ENCODE results near the gene KCNH1.

The KCNH1 gene

DNA sequence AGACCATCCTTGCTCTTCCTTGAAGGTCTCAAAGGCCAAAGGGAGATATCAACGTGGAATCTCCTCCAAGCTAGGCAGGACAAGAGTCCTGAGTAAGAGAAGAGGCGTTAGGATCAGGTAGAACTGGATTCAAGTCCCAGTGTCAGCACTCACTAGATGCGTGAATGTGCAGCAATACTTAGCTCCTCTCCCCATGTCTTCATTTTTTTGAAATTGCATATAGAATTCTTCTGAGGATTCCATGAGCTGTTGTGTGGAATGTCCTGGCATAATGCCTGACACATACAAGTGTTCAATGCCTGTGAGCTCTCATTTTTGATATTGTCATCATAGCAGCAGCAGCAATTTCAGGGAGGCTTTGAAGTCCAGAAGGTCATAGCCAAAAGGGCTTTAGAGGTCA lies 333.2 kb downstream of the KCNH1 start:
- DNase-seq (ENCODE audit: low read depth in 2 of 2): peak in 1 of 2 experiments; percentile 0

DNA sequence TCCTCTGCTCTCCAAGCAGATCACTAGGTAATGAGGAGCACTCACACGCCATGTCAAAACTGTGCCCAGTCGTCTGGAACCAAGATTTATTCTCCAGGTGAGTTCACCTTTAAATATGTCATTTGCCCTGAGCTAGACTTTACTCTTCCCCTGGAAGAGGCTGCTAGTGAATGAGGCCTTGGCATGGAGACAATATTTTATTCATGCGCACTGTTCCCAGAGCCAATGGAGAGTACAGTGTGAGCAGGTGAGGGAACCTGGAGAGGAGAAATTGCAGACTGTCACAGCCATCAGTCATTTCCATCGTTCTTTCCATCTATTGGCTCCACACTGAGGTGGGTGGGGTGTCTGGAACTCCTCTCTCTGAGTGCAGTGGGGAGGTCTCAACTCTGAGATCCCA lies 333.6 kb downstream of the KCNH1 start:
- DNase-seq (ENCODE audit: low read depth in 2 of 2): no peak

- no peak for DNase-seq (ENCODE audit: low read depth in 2 of 2)
These were observed 336.5 kb downstream of the KCNH1 start for GRCh38 chr1:210797422-210797821.

GRCh38 chr1:210796421-210796820 lies 337.5 kb downstream of the KCNH1 start:
- no peak for DNase-seq (ENCODE audit: low read depth in 2 of 2)

DNA sequence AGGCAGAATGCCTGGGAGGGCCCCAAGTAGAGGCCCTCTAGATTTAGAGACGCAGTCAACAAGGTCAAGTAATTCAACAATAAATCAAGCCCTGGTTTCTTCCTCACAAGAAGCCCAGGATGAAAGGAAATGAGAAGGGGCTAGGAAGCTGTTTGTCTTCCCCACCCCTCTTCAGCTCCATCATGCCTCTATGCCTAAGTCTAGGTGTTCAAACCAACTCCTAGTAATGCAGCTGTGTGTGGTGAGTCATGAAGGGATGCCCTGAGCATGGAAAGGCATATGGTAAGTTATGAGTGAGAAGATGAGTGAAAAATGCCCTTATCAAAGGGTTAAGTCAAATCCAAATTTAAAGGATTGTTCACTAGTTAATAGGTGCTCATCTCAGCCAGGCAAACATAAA lies 339.5 kb downstream of the KCNH1 start:
- DNase-seq (ENCODE audit: low read depth in 2 of 2): no peak

GRCh38 chr1:210792250-210793102 lies 341.5 kb downstream of the KCNH1 start:
- DNase-seq (ENCODE audit: low read depth in 2 of 2): peak; percentile 33 to 35

- no peak for DNase-seq (ENCODE audit: low read depth in 2 of 2)
These were observed 343.8 kb downstream of the KCNH1 start for GRCh38 chr1:210790196-210790595.

DNA sequence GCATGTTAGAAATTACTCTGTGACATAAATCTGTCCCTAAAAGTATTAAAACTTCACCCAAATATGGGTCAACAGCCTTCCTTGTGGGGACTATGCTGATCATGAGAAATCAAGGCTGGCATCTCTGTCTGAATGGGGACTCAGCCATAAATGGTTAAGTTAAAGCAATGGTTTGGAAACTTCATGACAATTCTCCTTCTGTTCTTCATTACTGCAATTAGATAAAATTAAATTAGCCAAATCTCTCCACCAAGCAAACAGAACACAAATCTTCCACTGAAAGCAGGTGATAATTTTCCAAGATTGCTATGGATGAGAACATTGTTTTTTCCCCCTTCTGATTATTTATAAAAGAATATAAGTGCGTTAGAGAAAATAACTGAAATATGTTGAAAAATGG lies 346.1 kb downstream of the KCNH1 start:
- DNase-seq (ENCODE audit: low read depth in 2 of 2): no peak

DNA sequence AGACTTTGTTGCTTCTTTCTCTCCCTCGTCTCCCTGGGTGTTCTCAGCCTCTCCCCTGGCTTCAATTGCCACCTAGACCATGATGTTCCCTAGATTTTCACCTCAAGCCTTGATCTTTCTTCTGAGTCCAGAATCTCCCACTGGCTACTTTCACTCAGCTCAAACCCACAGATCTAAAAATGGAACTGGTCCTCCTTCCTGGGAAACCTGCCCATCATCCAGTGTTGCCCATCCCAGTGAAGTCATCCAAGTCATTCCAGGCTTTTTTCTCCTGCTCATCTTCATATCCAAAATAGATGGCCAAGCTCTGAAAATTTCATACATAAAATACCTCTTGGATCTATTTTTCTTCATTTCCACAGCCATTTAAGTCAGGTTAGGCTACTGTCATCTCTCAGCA lies 347.4 kb downstream of the KCNH1 start:
- DNase-seq (ENCODE audit: low read depth in 2 of 2): no peak

- no peak for DNase-seq (ENCODE audit: low read depth in 2 of 2)
These were observed 350.0 kb downstream of the KCNH1 start for GRCh38 chr1:210783925-210784324.

DNA sequence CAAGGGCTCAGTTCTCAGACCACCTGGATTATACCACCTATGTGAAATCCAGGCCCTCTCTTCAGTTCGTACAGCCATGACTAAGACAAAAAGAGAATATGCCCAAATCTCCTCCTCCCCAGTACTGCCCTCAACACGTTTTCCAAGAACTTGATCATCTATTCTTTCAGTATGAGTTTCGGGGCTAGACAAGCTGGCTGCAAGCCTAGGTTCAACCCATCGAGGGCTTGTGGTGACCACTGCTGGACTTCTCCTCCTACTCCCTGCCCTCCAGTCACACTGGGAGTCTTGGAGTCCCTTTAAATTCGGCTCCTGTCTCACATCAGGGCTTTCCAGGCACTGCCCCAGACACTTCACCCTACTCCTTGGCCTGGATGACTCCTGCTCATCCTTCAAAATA lies 352.3 kb downstream of the KCNH1 start:
- DNase-seq (ENCODE audit: low read depth in 2 of 2): no peak

DNA sequence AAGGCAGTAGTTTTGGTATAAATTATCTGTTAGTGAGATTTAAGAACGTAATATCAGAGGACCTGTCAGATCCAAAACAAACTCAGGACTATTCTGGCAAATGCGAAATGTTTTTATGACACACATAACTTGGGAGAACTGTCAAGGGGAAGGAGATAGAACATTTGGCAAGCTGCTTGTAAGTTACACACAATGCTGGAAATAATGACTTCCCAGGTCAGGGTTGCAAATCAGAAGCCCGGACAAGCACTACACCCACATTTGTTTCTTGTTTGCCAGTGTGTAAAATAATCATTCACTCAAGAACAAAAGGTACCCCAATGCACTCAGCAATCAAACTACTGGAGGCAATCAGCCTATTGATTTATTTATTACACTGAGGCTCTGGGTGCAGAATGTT lies 354.7 kb downstream of the KCNH1 start:
- no peak for DNase-seq (ENCODE audit: low read depth in 2 of 2)

DNA sequence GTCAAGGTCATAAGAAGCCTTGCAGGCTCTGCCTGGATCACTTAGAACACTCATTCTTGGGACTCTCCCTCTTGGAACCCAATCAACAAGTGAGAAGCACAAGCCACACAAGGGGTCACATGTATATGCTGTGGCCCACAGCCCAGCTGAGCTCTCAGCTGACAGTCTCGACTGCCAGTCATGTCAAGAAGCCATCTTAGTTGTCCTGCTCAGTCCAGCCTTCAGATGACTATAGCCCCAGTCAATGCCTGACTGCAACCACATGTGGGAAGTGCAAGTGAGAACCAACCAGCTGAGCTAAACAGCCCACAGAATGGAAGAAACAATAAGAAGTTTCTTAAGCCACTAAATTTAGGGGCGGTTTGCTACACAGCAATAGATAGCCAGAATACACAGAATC lies 356.0 kb downstream of the KCNH1 start:
- no peak for DNase-seq (ENCODE audit: low read depth in 2 of 2)

- DNase-seq (ENCODE audit: low read depth in 2 of 2): no peak
These were observed 357.2 kb downstream of the KCNH1 start for GRCh38 chr1:210776712-210777111.

DNA sequence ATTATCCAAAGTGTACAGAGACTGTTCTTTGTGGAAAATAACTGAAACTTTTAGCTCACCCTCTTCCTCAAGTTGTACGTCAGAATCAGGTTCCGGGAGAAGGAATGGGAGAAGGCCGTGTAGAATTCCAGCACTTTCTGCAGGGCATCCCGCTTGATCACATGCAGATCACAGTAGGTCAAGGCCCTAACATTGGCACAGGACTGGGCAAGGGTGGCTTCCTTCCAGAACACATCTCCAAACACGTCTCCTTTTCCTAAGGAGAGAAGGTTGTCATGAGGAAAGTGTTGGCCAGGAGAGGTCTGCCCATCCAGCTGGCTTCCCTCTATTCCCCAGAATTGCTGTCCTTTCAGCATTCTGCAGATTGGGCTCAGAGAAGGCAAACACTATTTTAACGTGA lies 358.7 kb downstream of the KCNH1 start:
- no peak for DNase-seq (ENCODE audit: low read depth in 2 of 2)

DNA sequence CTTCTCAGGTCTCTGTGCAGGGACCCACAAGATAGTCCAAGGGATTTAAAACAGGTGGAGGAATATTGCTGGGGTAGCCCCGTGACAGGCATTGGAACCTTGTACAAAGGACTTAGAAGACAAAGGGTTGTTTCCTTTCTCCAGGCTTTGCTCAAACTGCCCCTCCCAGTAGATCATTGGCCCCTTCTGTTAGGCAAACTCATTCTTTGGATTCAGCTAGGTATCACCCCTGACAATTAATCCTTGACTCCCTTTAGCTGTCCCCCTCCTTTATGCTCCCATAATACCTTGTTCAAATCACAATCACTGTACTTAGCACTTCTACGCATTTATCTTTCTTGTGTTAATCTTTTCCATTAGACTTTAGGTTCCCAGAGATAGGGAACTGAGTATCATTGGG lies 360.5 kb downstream of the KCNH1 start:
- DNase-seq (ENCODE audit: low read depth in 2 of 2): no peak

DNA sequence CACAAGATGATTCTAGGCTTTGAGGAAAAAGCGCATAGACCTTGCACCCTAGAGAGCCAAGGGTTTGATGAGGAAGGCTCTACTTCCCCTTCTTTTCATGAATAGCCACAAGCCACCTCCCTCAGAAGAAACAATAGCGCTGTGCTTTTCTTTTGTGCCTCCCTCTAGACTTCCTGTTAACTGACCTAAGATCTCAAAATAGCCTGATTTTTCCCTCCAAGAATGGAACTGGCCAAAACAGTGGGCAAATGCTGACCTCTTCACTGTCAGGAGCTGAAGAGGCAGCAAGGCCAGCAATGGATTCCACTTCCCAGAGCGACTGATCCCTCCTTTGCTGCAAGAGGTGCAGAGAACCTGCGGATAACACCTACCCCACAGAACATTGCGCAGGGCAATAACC lies 362.8 kb downstream of the KCNH1 start:
- DNase-seq (ENCODE audit: low read depth in 2 of 2): no peak

GRCh38 chr1:210770396-210770984 lies 363.5 kb downstream of the KCNH1 start:
- no peak for DNase-seq (ENCODE audit: low read depth in 2 of 2)

- DNase-seq (ENCODE audit: low read depth in 2 of 2): no peak
These were observed 364.5 kb downstream of the KCNH1 start for GRCh38 chr1:210769473-210769872.

- DNase-seq (ENCODE audit: low read depth in 2 of 2): no peak
These were observed 369.4 kb downstream of the KCNH1 start for GRCh38 chr1:210764536-210764935.

DNA sequence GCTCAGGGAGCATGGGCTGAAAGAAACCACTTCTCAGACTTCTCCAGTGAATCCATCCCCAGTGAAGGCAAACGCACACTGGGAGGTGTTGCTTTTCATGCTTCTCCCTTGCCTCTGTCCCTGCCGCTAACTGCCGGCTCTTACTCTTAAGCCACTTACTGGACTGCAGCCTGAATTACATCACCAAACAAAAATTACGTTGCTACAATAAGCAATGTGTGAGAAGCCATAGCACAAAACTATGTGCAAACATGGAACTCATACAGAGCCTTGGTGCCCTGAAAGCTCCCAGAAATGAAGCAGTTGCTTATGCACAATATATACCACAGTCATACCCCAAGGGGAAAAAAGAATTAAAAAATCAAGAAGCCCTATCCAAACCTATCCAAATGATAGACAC lies 375.2 kb downstream of the KCNH1 start:
- DNase-seq (ENCODE audit: low read depth in 2 of 2): no peak

GRCh38 chr1:210758261-210758660 lies 375.7 kb downstream of the KCNH1 start:
- no peak for DNase-seq (ENCODE audit: low read depth in 2 of 2)

DNA sequence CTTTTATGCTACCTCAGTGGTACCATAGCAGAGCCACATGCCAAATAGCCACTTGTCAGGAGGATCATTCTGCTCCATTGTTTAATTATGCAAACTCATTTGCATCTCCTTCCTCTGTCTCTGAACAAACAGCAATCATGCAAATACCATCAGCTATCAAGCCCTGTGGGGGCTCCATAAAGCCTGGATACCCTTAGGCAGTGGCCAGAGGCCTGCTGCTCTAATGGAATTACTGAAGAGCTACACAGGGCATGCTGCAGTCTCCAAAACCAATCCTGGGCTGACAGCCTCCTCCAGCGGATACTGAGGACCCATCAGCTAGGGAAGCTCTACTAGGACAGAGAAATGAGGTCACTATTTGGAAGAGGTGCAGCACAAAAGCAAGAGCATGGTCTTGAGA lies 376.3 kb downstream of the KCNH1 start:
- no peak for DNase-seq (ENCODE audit: low read depth in 2 of 2)

Data from fibroblast of skin of left biceps (primary cell).